B cell (primary cell): Measurements from ENCODE around the gene SPAG5. TPM values are rescaled to one million over a fixed set of nuclear protein-coding genes. Genes with fewer than 3 reads are reported as not detected.

Experiments used
- ATAC-seq: fragments of 200-7000 bp; cut with Tn5 transposase; one replicate; pipeline ENCODE4 v1.10.0; 2021; ENCODE audit warnings: low read depth, mild to moderate bottlenecking, moderate number of reproducible peaks, moderate library complexity
- CTCF ChIA-PET: fragments of 350-600 bp; sonication (Branson Sonifier 250); formaldehyde crosslinking; loops from one replicate; lab custom pipeline; 2021; ENCODE audit warnings: antibody characterized with exemption, inconsistent platforms; lab: Charles Lee
- POLR2A ChIA-PET: fragments of 350-600 bp; sonication (Branson Sonifier 250); formaldehyde crosslinking; loops from one replicate; lab custom pipeline; 2021; ENCODE audit warnings: antibody characterized with exemption; lab: Charles Lee
- DNase-seq: peaks from one replicate; pipeline ENCODE4 v3.0.0; 2013
- H2AFZ ChIP-seq: 2 replicates; pipeline ENCODE4 v1.6.1; 2012; ENCODE audit warnings: mild to moderate bottlenecking, low read depth, low read length; ENCODE audit not compliant: insufficient read depth, poor library complexity, severe bottlenecking
- H3K27ac ChIP-seq, 2 donors: 1 replicate in 1 of 2; 2 replicates in 1 of 2; pipeline ENCODE4 v1.5.1; 2012 to 2013; ENCODE audit warnings: low read length in 2 of 2, mild to moderate bottlenecking in 2 of 2, moderate library complexity in 1 of 2
- H3K27me3 ChIP-seq, 4 experiments: fragments of 200-600 bp in 1 of 4; sonication (generic) in 1 of 4; replicated peaks in 1 of 4; 1 replicate in 2 of 4; 2 replicates in 2 of 4; pipeline versions ENCODE4 v1.6.1 to v1.7.0; 2013 to 2016; ENCODE audit warnings: low read length in 3 of 4, mild to moderate bottlenecking in 2 of 4, mixed read lengths in 1 of 4, moderate library complexity in 1 of 4; ENCODE audit not compliant: insufficient read depth in 4 of 4, control insufficient read depth in 3 of 4; ENCODE audit errors: control extremely low read depth in 1 of 4
- H3K36me3 ChIP-seq, 2 experiments: replicated peaks in 1 of 2; 1 replicate in 1 of 2; 2 replicates in 1 of 2; pipeline versions ENCODE4 v1.6.1 to v1.7.1; 2013; ENCODE audit warnings: low read length in 1 of 2; ENCODE audit not compliant: insufficient read depth in 2 of 2, control insufficient read depth in 1 of 2; ENCODE audit errors: control extremely low read depth in 1 of 2, extremely low read depth in 1 of 2
- H3K4me1 ChIP-seq, 2 donors: fragments of 200-600 bp in 1 of 2; sonication (generic) in 1 of 2; 1 replicate in 1 of 2; 2 replicates in 1 of 2; pipeline versions ENCODE4 v1.5.1 to v1.6.1; 2013 to 2017; ENCODE audit warnings: low read length in 2 of 2; ENCODE audit not compliant: control insufficient read depth in 2 of 2, insufficient read depth in 2 of 2
- H3K4me2 ChIP-seq: replicated peaks from 2 replicates; pipeline ENCODE3; 2012; ENCODE audit warnings: mild to moderate bottlenecking, low read depth, low read length; ENCODE audit not compliant: poor library complexity, severe bottlenecking
- H3K4me3 ChIP-seq, 5 experiments: fragments of 200-600 bp in 1 of 5; sonication (generic) in 1 of 5; 1 replicate in 3 of 5; 2 replicates in 2 of 5; pipeline versions ENCODE4 v1.5.1 to v1.7.0; 2011 to 2016; ENCODE audit warnings: low read length in 4 of 5, mild to moderate bottlenecking in 4 of 5, low read depth in 2 of 5, control low read depth in 1 of 5, moderate library complexity in 1 of 5; ENCODE audit not compliant: insufficient read depth in 1 of 5; ENCODE audit errors: control extremely low read depth in 1 of 5, extremely low read depth in 1 of 5
- H3K79me2 ChIP-seq: fragments of 200-600 bp; sonication (generic); one replicate; pipeline ENCODE4 v1.6.0; 2016; ENCODE audit warnings: low read length; ENCODE audit not compliant: control insufficient read depth, insufficient read depth
- H3K9ac ChIP-seq: fragments of 200-600 bp; sonication (generic); 2 replicates; pipeline ENCODE4 v1.6.1; 2017; ENCODE audit warnings: mild to moderate bottlenecking, low read length, moderate library complexity
- H3K9me3 ChIP-seq, 3 donors: one replicate each; pipeline versions ENCODE4 v1.6.1 to v1.7.1; 2013; ENCODE audit warnings: low read length in 2 of 3; ENCODE audit not compliant: control insufficient read depth in 2 of 3, insufficient read depth in 1 of 3; ENCODE audit errors: control extremely low read depth in 1 of 3
- H4K20me1 ChIP-seq: 2 replicates; pipeline ENCODE4 v1.6.0; 2012; ENCODE audit warnings: mild to moderate bottlenecking, low read length; ENCODE audit not compliant: insufficient read depth, control insufficient read depth, poor library complexity, severe bottlenecking
- H3K27ac Mint-ChIP-seq: one replicate; pipeline ENCODE4 v1.8.0; 2021; ENCODE audit warnings: mixed read lengths
- H3K27me3 Mint-ChIP-seq: one replicate; pipeline ENCODE4 v1.8.0; 2021; ENCODE audit warnings: mixed read lengths
- H3K4me1 Mint-ChIP-seq: one replicate; pipeline ENCODE4 v1.8.0; 2021; ENCODE audit warnings: mixed read lengths
- H3K4me3 Mint-ChIP-seq: one replicate; pipeline ENCODE4 v1.8.0; 2021; ENCODE audit warnings: mixed read lengths
- H3K9me3 Mint-ChIP-seq: one replicate; pipeline ENCODE4 v1.8.0; 2022; ENCODE audit warnings: mixed read lengths; ENCODE audit not compliant: insufficient read depth
- CTCF ChIP-seq: fragments of 200-600 bp; IDR thresholded peaks from one replicate; pipeline ENCODE4 v1.8.0; 2022; ENCODE audit warnings: antibody characterized with exemption, mild to moderate bottlenecking
- EZH2 ChIP-seq: IDR thresholded peaks from 2 replicates; pipeline ENCODE4 v1.6.1; 2012; ENCODE audit warnings: borderline replicate concordance, low read depth, mild to moderate bottlenecking, moderate library complexity, low read length; ENCODE audit not compliant: insufficient read depth, poor library complexity, severe bottlenecking
- WGBS: methylation state at CpG from one replicate; pipeline ENCODE4 v1.1.5; 2013; ENCODE audit warnings: missing lambda C conversion rate; ENCODE audit not compliant: insufficient coverage; 5-methylcytosine and 5-hydroxymethylcytosine counted together
- intact Hi-C: fragments of 100-400 bp; cut with micrococcal nuclease; formaldehyde crosslinking; loops from one replicate; pipeline ENCODE4 v1.10.0; 2022
- polyA plus RNA-seq: library from polyadenylated mRNA; depleted of rRNA; stranded (reverse); fragments of >200 nt; gene quantifications from 2 replicates; pipeline ENCODE4 v1.2.3, GENCODE V29; 2012
- total RNA-seq, 2 donors: library from RNA; stranded (reverse); fragments of 120-200 nt in 1 of 2; gene quantifications; 1 replicate in 1 of 2; 2 replicates in 1 of 2; pipeline versions ENCODE4 v1.2.3 to v1.2.4, GENCODE V29; 2013 to 2022

Gene SPAG5
- total and polyA plus RNA-seq, 2 donors (not counting 1 experiment from before 2014, with no cell fraction given): 4.7 to 8.0 TPM

GRCh38 chr17:28624148-28624547 lies 25.3 kb upstream of the SPAG5 start:
- Histone ChIP-seq H3K4me2 (no peak overlapping the region), H3K4me1 (no peaks in the 10 kb centered on the region), H3K9me3 (no peaks in the 10 kb centered on the region), H3K9ac (no peak overlapping the region), H3K27ac (no peak overlapping the region), H4K20me1 (peaks cover 6% of the 10 kb centered on the region), H3K79me2 (peaks cover 6% of the 10 kb centered on the region), H3K4me3 (no peak overlapping the region), H2AFZ (no peak overlapping the region), H3K36me3 (peaks cover 14 to 81% of the 10 kb centered on the region in 2 experiments), H3K27me3 (no peaks in the 10 kb centered on the region)
- TF ChIP-seq EZH2: no peak
- no peak for TF ChIP-seq CTCF
- CTCF ChIA-PET: no interaction called here
- ATAC-seq (no peak), DNase-seq (no peak)
- WGBS: no CpG with 5 or more reads among the region's 2 CpGs
- Mint-ChIP-seq H3K4me1 (no peaks in the 10 kb centered on the region), H3K27me3 (no peaks in the 10 kb centered on the region), H3K4me3 (no peak overlapping the region), H3K9me3 (no peaks in the 10 kb centered on the region), H3K27ac (no peak overlapping the region)
- POLR2A ChIA-PET: no interaction called here
- intact Hi-C loops: no loop called here

- 100% methylated on average over 2 of the region's 4 CpGs for WGBS
- Histone ChIP-seq H3K79me2 (peaks cover 5% of the 10 kb centered on the region), H3K4me3 (no peak overlapping the region), H3K4me1 (no peaks in the 10 kb centered on the region), H3K27ac (no peak overlapping the region), H4K20me1 (peaks cover 6% of the 10 kb centered on the region), H3K9ac (no peak overlapping the region), H3K36me3 (peaks cover 15 to 85% of the 10 kb centered on the region in 2 experiments), H2AFZ (no peak overlapping the region), H3K4me2 (no peak overlapping the region), H3K27me3 (no peaks in the 10 kb centered on the region), H3K9me3 (no peaks in the 10 kb centered on the region)
- ATAC-seq (no peak), DNase-seq (no peak)
- no peak overlapping the region for H3K27ac Mint-ChIP-seq
- H3K4me3 Mint-ChIP-seq: no peak overlapping the region
- no peaks in the 10 kb centered on the region for H3K4me1 Mint-ChIP-seq
- no peak for TF ChIP-seq CTCF
- no peak for TF ChIP-seq EZH2
- H3K27me3 Mint-ChIP-seq: no peaks in the 10 kb centered on the region
- intact Hi-C loops: no loop called here
- ChIA-PET CTCF (interaction anchor here (15.2 kb wide), 1 partner anchor 127 kb away, joined by 220 read pairs; no protein-coding TSS in a partner anchor), POLR2A (no interaction called here)
- no peaks in the 10 kb centered on the region for H3K9me3 Mint-ChIP-seq
These were observed 24.9 kb upstream of the SPAG5 start for GRCh38 chr17:28623696-28624095.
